Measurements from ENCODE around the gene NEMP2.

NEMP2 gene

DNA sequence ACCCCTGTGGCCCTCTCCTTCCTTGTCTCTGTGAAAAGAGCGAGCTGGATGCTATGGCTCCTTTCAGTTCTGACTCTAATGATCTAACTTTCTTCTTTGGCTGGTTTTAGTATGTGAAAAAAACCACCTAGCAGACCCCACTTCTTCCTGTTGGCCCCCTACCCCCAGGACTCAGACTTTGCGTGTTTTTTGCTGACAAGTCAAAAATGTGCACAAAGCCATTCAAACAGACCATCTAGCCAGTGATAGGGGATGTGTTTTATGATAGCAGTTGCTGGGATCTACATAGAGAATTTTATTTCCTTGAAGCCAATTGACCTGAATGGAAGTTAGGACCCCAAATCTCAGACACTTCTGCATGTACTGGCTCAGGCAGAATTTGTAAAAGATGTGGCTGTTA lies 77.3 kb downstream of the NEMP2 start:
- DNase-seq (ENCODE audit: low read depth in 2 of 2): no peak

DNA sequence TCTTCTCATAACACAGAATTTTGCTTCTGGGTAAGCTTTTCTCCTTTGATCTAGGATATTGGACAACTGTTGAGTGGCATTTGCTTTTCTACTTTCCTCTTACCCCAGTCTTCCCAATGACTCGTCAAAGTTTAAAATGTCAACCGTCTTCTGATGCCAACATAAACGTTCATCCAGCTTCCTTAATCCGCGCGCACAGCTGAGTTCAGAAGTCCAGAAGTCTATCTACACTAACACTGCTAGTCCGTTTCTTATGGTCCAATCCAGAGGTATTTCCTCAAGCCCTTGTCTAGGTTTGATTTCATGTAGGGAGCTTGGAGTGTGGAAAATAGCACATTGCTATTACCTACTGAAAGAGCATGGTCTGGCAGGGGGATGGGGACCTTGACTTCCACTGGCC lies 77.7 kb downstream of the NEMP2 start:
- DNase-seq (ENCODE audit: low read depth in 2 of 2): no peak

DNA sequence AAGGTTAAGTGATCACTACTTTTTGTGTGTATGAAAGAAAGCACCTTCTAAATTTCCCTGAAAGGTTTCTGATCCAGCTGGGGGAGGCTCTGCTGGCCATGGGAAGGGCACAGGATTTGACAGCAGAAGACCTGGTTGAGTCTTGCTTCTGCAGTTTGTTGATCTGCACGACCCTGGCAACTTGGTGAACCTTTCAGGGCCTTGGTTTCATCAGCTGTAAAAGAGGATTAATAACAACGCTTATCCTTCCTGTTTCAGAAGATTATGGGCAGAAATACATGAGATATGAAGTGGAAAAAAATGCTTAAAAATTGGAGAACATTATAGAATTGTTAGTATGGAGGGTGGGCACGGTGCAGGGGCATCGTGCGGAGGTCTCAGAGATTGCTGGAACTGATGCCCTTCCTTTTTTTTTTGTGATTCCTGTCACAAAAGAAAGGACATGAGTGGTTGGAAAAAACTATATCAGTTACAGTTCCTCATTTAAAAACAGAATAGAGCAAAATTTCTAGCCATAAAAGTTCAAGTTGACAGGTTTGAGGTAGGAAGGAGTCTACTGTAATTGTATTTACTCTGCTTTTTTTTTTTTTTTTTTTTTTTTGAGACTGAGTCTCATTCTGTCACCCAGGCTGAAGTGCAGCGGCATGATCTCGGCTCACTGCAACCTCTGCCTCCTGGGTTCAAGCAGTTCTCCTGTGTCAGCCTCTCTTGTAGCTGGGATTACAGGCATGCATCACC lies 79.0 kb downstream of the NEMP2 start:
- no peak for DNase-seq (ENCODE audit: low read depth in 2 of 2)

DNA sequence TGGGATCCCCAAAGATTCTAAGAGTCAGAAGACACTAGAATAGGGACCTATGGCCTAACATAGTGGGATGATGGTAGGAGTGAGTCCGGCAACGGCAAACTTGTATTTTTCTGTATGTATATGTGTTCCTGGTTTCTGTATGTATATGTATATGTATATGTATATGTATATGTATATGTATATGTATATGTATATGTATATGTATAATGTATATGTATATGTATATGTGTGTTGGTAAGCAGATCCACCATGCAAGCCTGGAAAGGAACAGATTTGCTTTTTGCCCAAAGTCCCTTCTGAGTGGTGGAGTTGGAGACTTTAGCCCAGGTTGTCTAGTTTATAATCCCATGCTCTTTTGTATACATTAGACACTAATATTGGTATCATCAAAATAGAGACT lies 79.7 kb downstream of the NEMP2 start:
- DNase-seq (ENCODE audit: low read depth in 2 of 2): no peak

All from fibroblast of skin of left biceps (primary cell).